ENCODE data around the gene KIF26B.

KIF26B gene

GRCh38 chr1:245692318-245692717 lies 537.5 kb downstream of the KIF26B start:
- H3K27me3 ChIP-seq (ENCODE audit: insufficient read depth, low read length, poor library complexity): no peaks in the 10 kb centered on the region
- no peak overlapping the region for H3K4me3 ChIP-seq (ENCODE audit: low read depth in 1 of 2, low read length in 2 of 2)
- H3K9me3 ChIP-seq (ENCODE audit: insufficient read depth, low read length, severe bottlenecking): no peaks in the 10 kb centered on the region
- ATAC-seq (ENCODE audit: insufficient read depth, low read depth) (no peak), DNase-seq (no peak)
- H3K4me1 ChIP-seq (ENCODE audit: insufficient read depth, low read length): no peaks in the 10 kb centered on the region
- no peaks in the 10 kb centered on the region for H4K20me1 ChIP-seq (ENCODE audit: insufficient read depth, low read length)
- no peak overlapping the region for H2AFZ ChIP-seq (ENCODE audit: low read depth, low read length)
- TF ChIP-seq EZH2 (IDR thresholded peaks at IDR 0.05; ENCODE audit: borderline replicate concordance, low read depth, low read length, severe bottlenecking): no peak
- TF ChIP-seq, protein P1, sequence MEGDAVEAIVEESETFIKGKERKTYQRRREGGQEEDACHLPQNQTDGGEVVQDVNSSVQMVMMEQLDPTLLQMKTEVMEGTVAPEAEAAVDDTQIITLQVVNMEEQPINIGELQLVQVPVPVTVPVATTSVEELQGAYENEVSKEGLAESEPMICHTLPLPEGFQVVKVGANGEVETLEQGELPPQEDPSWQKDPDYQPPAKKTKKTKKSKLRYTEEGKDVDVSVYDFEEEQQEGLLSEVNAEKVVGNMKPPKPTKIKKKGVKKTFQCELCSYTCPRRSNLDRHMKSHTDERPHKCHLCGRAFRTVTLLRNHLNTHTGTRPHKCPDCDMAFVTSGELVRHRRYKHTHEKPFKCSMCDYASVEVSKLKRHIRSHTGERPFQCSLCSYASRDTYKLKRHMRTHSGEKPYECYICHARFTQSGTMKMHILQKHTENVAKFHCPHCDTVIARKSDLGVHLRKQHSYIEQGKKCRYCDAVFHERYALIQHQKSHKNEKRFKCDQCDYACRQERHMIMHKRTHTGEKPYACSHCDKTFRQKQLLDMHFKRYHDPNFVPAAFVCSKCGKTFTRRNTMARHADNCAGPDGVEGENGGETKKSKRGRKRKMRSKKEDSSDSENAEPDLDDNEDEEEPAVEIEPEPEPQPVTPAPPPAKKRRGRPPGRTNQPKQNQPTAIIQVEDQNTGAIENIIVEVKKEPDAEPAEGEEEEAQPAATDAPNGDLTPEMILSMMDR (IDR thresholded peaks at IDR 0.05; ENCODE audit: borderline replicate concordance, extremely low read depth, low read length, poor library complexity, severe bottlenecking): no peak
- H3K9ac ChIP-seq (ENCODE audit: low read depth, low read length): no peak overlapping the region
- H3K27ac ChIP-seq (ENCODE audit: low read length): no peak overlapping the region
- no peaks in the 10 kb centered on the region for H3K36me3 ChIP-seq (ENCODE audit: insufficient read depth, low read length)
- H3K79me2 ChIP-seq (ENCODE audit: insufficient read depth, low read length): no peaks in the 10 kb centered on the region
- H3K4me2 ChIP-seq (ENCODE audit: insufficient read depth, low read length): no peak overlapping the region

- H3K9me3 ChIP-seq (ENCODE audit: insufficient read depth, low read length, severe bottlenecking): no peaks in the 10 kb centered on the region
- H3K27me3 ChIP-seq (ENCODE audit: insufficient read depth, low read length, poor library complexity): no peaks in the 10 kb centered on the region
- H3K36me3 ChIP-seq (ENCODE audit: insufficient read depth, low read length): no peaks in the 10 kb centered on the region
- H3K9ac ChIP-seq (ENCODE audit: low read depth, low read length): no peak overlapping the region
- H3K27ac ChIP-seq (ENCODE audit: low read length): no peak overlapping the region
- H2AFZ ChIP-seq (ENCODE audit: low read depth, low read length): no peak overlapping the region
- no peaks in the 10 kb centered on the region for H3K79me2 ChIP-seq (ENCODE audit: insufficient read depth, low read length)
- TF ChIP-seq EZH2 (IDR thresholded peaks at IDR 0.05; ENCODE audit: borderline replicate concordance, low read depth, low read length, severe bottlenecking): no peak
- TF ChIP-seq, protein P1 (IDR thresholded peaks at IDR 0.05; ENCODE audit: borderline replicate concordance, extremely low read depth, low read length, poor library complexity, severe bottlenecking): no peak
- no peak for ATAC-seq (ENCODE audit: insufficient read depth, low read depth)
- no peak for DNase-seq
- H3K4me1 ChIP-seq (ENCODE audit: insufficient read depth, low read length): no peaks in the 10 kb centered on the region
- H3K4me3 ChIP-seq (ENCODE audit: low read depth in 1 of 2, low read length in 2 of 2): no peak overlapping the region
- H4K20me1 ChIP-seq (ENCODE audit: insufficient read depth, low read length): no peaks in the 10 kb centered on the region
- no peak overlapping the region for H3K4me2 ChIP-seq (ENCODE audit: insufficient read depth, low read length)
Measured at GRCh38 chr1:245693116-245693793, 538.5 kb downstream of the KIF26B start.

DNA sequence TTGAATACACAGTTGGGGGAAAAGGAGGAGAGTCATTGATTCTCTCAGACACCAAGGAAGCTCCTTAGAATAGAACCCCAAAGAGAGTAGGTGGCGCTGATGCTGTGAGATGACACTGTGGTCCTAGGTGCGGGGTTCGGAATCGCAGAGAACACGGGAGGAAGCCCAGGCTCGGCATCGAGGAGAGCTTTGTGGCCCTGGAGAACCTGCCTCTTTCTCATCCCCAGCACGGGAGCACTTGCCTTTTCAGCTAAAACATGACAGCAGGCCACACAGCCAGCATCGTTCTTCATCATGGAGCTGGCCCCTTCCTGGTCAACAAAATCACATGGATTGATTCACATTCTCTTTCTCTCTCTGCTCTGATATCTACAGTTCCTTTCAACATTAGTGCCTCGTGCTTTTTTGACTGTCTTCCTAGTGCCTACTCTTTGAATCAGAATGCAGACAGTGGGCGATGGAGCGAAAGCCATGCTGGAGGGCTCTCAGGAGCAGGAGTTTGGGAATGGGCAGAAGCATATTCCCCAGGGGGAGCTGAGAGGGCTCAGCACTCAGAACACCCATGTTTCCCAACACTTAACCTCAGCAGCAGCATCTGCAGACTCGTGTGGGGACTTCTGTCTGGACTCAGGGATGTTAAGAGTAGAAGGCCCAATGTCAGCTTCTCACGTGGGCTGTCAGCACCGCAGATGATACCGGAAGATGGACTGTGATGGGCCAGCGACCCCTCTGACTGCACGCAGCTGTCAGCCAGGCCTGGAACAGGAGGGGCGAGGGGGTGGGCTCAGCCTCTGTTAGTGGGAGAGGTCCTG lies 539.4 kb downstream of the KIF26B start:
- no peak for ATAC-seq (ENCODE audit: insufficient read depth, low read depth)
- Histone ChIP-seq H3K4me2 (ENCODE audit: insufficient read depth, low read length) (no peak overlapping the region), H3K4me1 (ENCODE audit: insufficient read depth, low read length) (no peaks in the 10 kb centered on the region), H3K9ac (ENCODE audit: low read depth, low read length) (no peak overlapping the region), H4K20me1 (ENCODE audit: insufficient read depth, low read length) (no peaks in the 10 kb centered on the region), H3K27ac (ENCODE audit: low read length) (no peak overlapping the region), H3K79me2 (ENCODE audit: insufficient read depth, low read length) (no peaks in the 10 kb centered on the region), H2AFZ (ENCODE audit: low read depth, low read length) (no peak overlapping the region), H3K9me3 (ENCODE audit: insufficient read depth, low read length, severe bottlenecking) (no peaks in the 10 kb centered on the region), H3K36me3 (ENCODE audit: insufficient read depth, low read length) (no peaks in the 10 kb centered on the region), H3K27me3 (ENCODE audit: insufficient read depth, low read length, poor library complexity) (no peaks in the 10 kb centered on the region), H3K4me3 (ENCODE audit: low read depth in 1 of 2, low read length in 2 of 2) (no peak overlapping the region)
- no peak for DNase-seq
- TF ChIP-seq EZH2 (IDR thresholded peaks at IDR 0.05; ENCODE audit: borderline replicate concordance, low read depth, low read length, severe bottlenecking): no peak
- TF ChIP-seq, protein P1 (IDR thresholded peaks at IDR 0.05; ENCODE audit: borderline replicate concordance, extremely low read depth, low read length, poor library complexity, severe bottlenecking): no peak

Measured in DND-41 (cell line).